ENCODE data around the gene NID1.

The NID1 gene

DNA sequence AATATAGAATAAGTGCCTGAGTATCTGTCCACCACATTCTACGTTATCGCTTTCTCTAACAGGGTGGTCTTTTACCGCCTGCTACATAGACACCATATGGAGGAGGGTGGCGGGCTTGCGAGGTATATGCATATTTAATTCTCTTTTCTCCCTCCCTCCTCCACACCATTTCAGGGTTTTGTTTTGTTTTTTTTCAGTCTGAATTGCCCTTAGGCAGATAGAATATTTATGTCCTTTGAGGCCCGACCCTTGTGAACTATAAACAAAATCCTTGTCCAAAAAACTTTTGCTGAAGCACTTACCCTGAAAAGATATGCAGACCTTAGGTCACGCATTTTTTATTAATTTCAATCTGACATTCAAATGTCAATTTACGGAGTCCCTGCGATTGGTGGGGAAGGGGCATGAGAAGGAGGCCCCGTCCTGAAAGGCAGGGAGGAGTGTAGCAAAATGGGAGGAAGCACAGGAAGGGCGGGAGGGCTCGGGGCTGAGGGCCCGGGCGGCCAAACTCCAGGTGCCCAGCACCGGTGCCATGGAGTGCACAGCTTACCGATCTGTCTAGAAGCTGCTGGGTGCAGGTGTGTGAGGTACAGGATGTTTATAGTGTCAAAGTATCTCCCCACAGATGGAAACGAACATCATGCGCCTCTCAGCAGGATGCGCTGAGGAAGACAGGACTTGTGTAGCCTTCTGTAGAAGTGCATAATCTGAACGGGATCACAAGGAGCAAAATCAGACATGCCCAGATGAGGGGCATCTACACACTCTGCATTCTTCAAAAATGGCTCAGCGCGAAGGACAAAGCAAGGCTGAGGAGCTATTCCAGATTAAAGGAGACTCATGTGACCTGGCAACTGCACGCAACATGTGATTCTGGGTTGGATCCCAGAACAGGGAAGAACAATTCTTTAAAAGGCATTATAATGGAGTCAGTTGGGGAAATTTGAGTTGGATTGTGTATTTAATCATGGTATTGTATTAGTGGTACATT is 129.4 kb downstream of the NID1 start:
- DNase-seq (ENCODE audit: insufficient read length, low spot score), result no peak
- TF ChIP-seq, protein P1, sequence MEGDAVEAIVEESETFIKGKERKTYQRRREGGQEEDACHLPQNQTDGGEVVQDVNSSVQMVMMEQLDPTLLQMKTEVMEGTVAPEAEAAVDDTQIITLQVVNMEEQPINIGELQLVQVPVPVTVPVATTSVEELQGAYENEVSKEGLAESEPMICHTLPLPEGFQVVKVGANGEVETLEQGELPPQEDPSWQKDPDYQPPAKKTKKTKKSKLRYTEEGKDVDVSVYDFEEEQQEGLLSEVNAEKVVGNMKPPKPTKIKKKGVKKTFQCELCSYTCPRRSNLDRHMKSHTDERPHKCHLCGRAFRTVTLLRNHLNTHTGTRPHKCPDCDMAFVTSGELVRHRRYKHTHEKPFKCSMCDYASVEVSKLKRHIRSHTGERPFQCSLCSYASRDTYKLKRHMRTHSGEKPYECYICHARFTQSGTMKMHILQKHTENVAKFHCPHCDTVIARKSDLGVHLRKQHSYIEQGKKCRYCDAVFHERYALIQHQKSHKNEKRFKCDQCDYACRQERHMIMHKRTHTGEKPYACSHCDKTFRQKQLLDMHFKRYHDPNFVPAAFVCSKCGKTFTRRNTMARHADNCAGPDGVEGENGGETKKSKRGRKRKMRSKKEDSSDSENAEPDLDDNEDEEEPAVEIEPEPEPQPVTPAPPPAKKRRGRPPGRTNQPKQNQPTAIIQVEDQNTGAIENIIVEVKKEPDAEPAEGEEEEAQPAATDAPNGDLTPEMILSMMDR (IDR thresholded peaks at IDR 0.05; ENCODE audit: insufficient read depth, missing control alignments), result no peak
- no peak for FAIRE-seq

DNA sequence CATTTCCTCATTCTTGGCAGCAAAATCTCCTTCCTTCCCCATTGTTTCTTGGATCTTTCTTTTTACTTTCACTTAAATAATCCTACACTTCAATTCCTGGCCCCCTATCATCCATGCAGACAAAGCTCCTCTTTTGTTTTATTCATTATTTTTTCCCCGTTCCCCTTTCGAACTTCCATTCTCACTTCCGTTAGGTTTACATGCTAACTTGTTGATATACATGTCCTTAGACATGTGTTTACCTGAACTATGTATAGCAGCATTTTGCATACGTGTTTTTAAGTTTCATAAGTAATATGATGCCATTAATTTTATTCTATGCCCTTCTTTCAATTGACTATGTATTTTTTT is 131.1 kb downstream of the NID1 start:
- no peak for DNase-seq (ENCODE audit: insufficient read length, low spot score)
- no peak for FAIRE-seq
- TF ChIP-seq, protein P1 (IDR thresholded peaks at IDR 0.05; ENCODE audit: insufficient read depth, missing control alignments), result no peak

DNA sequence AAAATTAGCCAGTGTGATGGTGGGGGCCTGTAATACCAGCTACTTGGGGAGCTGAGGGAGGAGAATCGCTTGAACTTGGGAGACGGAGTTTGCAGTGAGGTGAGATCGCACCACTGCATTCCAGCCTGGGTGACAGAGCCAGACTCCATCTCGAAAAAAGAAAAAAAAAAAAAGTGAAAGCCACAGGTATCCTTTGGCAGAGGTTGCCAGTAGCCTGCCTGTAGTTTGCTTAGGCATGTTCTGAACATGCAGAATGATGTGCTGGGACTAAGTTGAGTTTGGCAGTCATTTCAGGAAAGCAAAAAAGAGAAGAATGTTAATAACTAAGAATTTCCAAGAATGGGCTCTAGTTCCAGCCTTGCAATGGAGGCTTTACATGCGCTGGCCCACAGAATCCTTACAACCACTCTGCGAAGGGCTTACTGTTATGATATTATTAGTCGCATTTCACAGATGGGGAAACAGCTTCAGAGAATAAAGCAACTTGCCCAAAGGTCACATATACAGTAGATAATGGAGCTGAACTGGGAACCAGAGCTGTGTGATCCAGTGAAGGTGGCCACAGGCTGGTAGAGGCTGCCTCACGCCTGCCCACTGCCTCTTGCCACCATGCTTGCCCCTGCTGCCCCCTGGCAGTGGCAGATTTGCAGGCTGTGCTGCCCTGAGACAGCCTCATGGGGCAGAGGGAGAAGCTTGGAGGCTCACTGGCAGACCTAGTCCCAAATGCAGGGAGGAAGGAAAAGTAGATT is 131.7 kb downstream of the NID1 start:
- FAIRE-seq (no peak), DNase-seq (ENCODE audit: insufficient read length, low spot score) (no peak)
- TF ChIP-seq, protein P1 (IDR thresholded peaks at IDR 0.05; ENCODE audit: insufficient read depth, missing control alignments), result peak; percentile 8

DNA sequence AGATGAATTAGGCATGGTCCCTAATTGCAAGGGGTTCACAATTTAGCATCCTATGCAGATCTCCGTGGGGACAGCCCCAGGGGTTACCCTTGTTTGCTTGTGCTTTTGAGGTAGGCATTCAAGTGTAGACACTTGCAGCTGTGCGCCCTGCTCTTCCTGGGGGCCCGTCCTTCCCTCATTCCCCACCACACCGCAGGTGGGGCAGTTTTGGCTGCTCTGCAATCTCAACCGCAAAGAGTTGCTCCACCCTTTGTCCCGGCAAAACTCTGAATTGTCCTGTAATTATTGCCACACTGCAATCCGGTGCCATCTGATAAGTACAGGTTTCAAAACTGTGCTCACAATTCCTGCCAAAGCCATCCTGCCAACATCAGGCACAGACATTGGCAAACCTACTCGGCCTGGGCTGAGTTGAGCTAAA is 132.8 kb downstream of the NID1 start:
- DNase-seq (ENCODE audit: insufficient read length, low spot score), result no peak
- no peak for FAIRE-seq
- TF ChIP-seq, protein P1 (IDR thresholded peaks at IDR 0.05; ENCODE audit: insufficient read depth, missing control alignments), result no peak

DNA sequence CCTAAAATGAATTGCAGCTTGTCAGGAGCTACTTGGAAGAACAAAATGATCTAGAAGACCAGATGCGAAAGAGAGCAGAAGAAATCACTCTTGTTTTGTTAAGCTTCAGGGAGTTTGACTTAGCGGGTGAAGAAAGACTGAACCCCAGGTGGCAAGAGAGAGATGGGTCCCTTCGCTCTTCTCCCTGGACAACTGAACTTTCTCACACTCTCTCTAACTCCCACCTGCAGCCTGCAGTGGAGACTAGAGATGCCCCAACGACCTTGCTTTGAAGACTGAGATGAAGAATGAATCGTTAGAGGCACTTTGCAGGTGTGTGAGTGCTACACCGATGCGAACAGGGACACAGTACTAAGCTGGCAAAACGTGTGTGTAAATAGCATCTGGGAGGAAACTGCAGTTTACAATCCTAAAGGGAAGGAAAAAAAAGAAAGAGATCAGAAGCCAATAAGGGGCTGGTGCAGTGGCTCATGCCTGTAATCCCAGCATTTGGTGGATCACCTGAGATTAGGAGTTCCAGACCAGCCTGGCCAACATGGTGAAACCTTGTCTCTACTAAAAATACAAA is 133.6 kb downstream of the NID1 start:
- DNase-seq (ENCODE audit: insufficient read length, low spot score) (no peak), FAIRE-seq (no peak)
- TF ChIP-seq, protein P1 (IDR thresholded peaks at IDR 0.05; ENCODE audit: insufficient read depth, missing control alignments), result no peak

DNA sequence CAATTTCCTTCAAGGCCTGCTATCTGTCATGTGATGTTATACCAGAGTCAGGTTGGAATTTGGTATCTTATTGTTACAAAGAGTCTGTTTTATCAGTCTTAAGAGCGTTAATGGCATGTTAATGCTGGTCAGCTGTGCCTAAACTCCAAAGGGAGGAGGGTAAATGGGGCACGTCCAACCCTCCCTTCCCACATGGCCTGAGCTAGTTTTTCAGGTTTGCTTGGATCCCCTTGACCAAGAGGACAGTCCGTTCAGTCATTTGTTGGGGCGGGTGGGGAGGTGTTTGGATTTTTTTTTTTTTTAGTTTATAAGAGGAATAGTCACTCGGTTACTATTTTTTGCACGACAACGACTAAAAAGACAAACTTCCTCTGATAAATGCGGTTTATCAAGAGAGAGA is 134.3 kb downstream of the NID1 start:
- FAIRE-seq (no peak), DNase-seq (ENCODE audit: insufficient read length, low spot score) (no peak)
- TF ChIP-seq, protein P1 (IDR thresholded peaks at IDR 0.05; ENCODE audit: insufficient read depth, missing control alignments), result no peak

Measured in D721Med (cell line).